ENCODE measurements around the gene NCOA4.
"Not testable (repeated sequence)": the region's sequence is repeated elsewhere in the genome, so short reads cannot be mapped to it uniquely, and the experiment has no call there.

- not testable (repeated sequence) for TF ChIP-seq ZNF48 (tag by site-specific recombination; IDR thresholded peaks at IDR 0.05); CTCF (tag by site-specific recombination; IDR thresholded peaks at IDR 0.05); TCF7L2 (IDR thresholded peaks at IDR 0.05; ENCODE audit: borderline replicate concordance, low read depth, low read length); EGR2 (tag by site-specific recombination; IDR thresholded peaks at IDR 0.05; ENCODE audit: low read depth); REST (tag by site-specific recombination; IDR thresholded peaks at IDR 0.05); SETDB1 (IDR thresholded peaks at IDR 0.05; ENCODE audit: insufficient read length, low read length); ZNF580 (tag by site-specific recombination; IDR thresholded peaks at IDR 0.05)
Observed at GRCh38 chr10:45972106-45972812, 58.2 kb downstream of the NCOA4 start, which contains the start of gene TIMM23.
